Hepatocyte (in vitro differentiated cells): ENCODE measurements around the gene ADAMTS14.

Experiments
- CTCF ChIP-seq: fragments of 200-600 bp; sonication (generic); IDR thresholded peaks from 2 replicates; pipeline ENCODE4 v1.5.1; 2016; ENCODE audit warnings: antibody characterized with exemption, mild to moderate bottlenecking; ENCODE audit not compliant: poor library complexity
- EZH2 ChIP-seq: fragments of 200-600 bp; sonication (generic); IDR thresholded peaks from 2 replicates; pipeline ENCODE4 v1.6.1; 2016; ENCODE audit warnings: antibody characterized with exemption, mild to moderate bottlenecking, borderline replicate concordance
- EZH2phosphoT487 ChIP-seq: fragments of 200-600 bp; sonication (generic); IDR thresholded peaks from one replicate; pipeline ENCODE4 v1.6.1; 2018; ENCODE audit warnings: antibody characterized with exemption, mild to moderate bottlenecking, low read depth, moderate library complexity; ENCODE audit not compliant: unreplicated experiment, severe bottlenecking

- TF ChIP-seq CTCF (no peak), EZH2 (no peak), EZH2phosphoT487 (no peak)
Measured at GRCh38 chr10:70685455-70685911, 13.2 kb downstream of the ADAMTS14 start.
